Panc1 (cell line): ENCODE data around the gene KDM2A. TPM values are rescaled to one million over a fixed set of nuclear protein-coding genes. Genes with fewer than 3 reads are reported as not detected.
A peak's percentile ranks its signal among the peaks of the same experiment; 100 is the strongest.

Experiments used
- ATAC-seq: fragments of 200-7000 bp; cut with Tn5 transposase; 2 replicates; pipeline ENCODE4 v1.9.1; 2020; ENCODE audit warnings: mild to moderate bottlenecking, moderate library complexity
- BruUV-seq: library from RNA; stranded (reverse); fragments of 400-500 nt; replicated peaks from 2 replicates; lab custom pipeline; 2021; lab: Mats Ljungman, UMichigan
- CTCF ChIA-PET: fragments of 300-600 bp; sonication (Branson Sonifier 250); formaldehyde crosslinking; loops from one replicate; lab custom pipeline; 2022; ENCODE audit warnings: antibody characterized with exemption; lab: Charles Lee
- POLR2A ChIA-PET: fragments of 300-600 bp; sonication (Branson Sonifier 250); formaldehyde crosslinking; loops from one replicate; lab custom pipeline; 2022; ENCODE audit warnings: antibody characterized with exemption; lab: Charles Lee
- DNase-seq: peaks from one replicate; pipeline ENCODE4 v3.0.0-alpha.2; 2010; ENCODE audit warnings: low read depth, low spot score
- H3K27ac ChIP-seq: 2 replicates; pipeline ENCODE4 v1.5.1; 2011; ENCODE audit warnings: mild to moderate bottlenecking, low read length, inconsistent platforms
- H3K27me3 ChIP-seq: fragments of 200-500 bp; sonication (Bioruptor generic); 2 replicates; pipeline ENCODE4 v1.6.0; 2014; ENCODE audit warnings: low read length, inconsistent platforms; ENCODE audit not compliant: control insufficient read depth, insufficient read depth
- H3K36me3 ChIP-seq: fragments of 200-500 bp; sonication (Bioruptor generic); 2 replicates; pipeline ENCODE4 v1.5.1; 2014; ENCODE audit warnings: inconsistent platforms, mild to moderate bottlenecking, low read length, moderate library complexity; ENCODE audit not compliant: control insufficient read depth, insufficient read depth
- H3K4me1 ChIP-seq: 2 replicates; pipeline ENCODE4 v1.5.1; 2011; ENCODE audit warnings: inconsistent platforms, mild to moderate bottlenecking, low read length, moderate library complexity; ENCODE audit not compliant: control insufficient read depth, insufficient read depth
- H3K4me3 ChIP-seq, 2 experiments: 2 replicates each; pipeline ENCODE4 v1.5.1; 2011 to 2012; ENCODE audit warnings: low read depth in 2 of 2, low read length in 2 of 2, mild to moderate bottlenecking in 2 of 2, inconsistent platforms in 1 of 2, moderate library complexity in 1 of 2
- H3K9me3 ChIP-seq: fragments of 200-500 bp; sonication (Bioruptor generic); 2 replicates; pipeline ENCODE4 v1.5.1; 2014; ENCODE audit warnings: low read depth, mild to moderate bottlenecking, inconsistent platforms, low read length, moderate library complexity; ENCODE audit not compliant: control insufficient read depth, insufficient read depth
- POLR2AphosphoS5 ChIP-seq: IDR thresholded peaks from 2 replicates; pipeline ENCODE4 v1.6.1; 2012; ENCODE audit warnings: mild to moderate bottlenecking, low read depth, low read length, moderate library complexity
- REST ChIP-seq, 2 experiments: IDR thresholded peaks; 2 replicates each; pipeline ENCODE4 v1.6.1; 2011 to 2012; ENCODE audit warnings: low read depth in 2 of 2, control low read depth in 1 of 2, low read length in 1 of 2, mild to moderate bottlenecking in 1 of 2, moderate library complexity in 1 of 2; ENCODE audit not compliant: insufficient read depth in 1 of 2
- SIN3A ChIP-seq: IDR thresholded peaks from 2 replicates; pipeline ENCODE4 v1.6.1; 2012; ENCODE audit warnings: low read depth, mild to moderate bottlenecking, low read length, moderate library complexity, borderline replicate concordance; ENCODE audit not compliant: insufficient read depth
- TCF7L2 ChIP-seq: IDR thresholded peaks from 2 replicates; pipeline ENCODE4 v1.6.1; 2011; ENCODE audit warnings: mild to moderate bottlenecking, low read depth, low read length, inconsistent platforms
- in situ Hi-C: cut with HindIII; loops from 2 replicates; pipeline ENCODE4 v1.10.0; 2016; ENCODE audit warnings: low sequenced_read_pairs, low pct_unique_long_range_greater_than_20kb
- intact Hi-C: fragments of 100-400 bp; cut with micrococcal nuclease; formaldehyde crosslinking; loops from one replicate; pipeline ENCODE4 v1.10.0; 2022; ENCODE audit not compliant: unreplicated experiment
- total RNA-seq: library from RNA; stranded (reverse); gene quantifications from one replicate; pipeline ENCODE4 v1.2.1, GENCODE V29; 2021; ENCODE audit not compliant: unreplicated experiment
- TF ChIP-seq, protein P1 (sequence below): fragments of 450-650 bp; IDR thresholded peaks from 2 replicates; pipeline ENCODE4 v1.5.1; 2017; ENCODE audit warnings: mild to moderate bottlenecking

Gene KDM2A
- total RNA-seq, 1 experiment from 2014 or later = 112 TPM

- Histone ChIP-seq H3K4me1 (peaks cover 23% of the 10 kb centered on the region), H3K27ac (no peak overlapping the region), H3K36me3 (peaks cover 7% of the 10 kb centered on the region; the same call in 1 of the 2 replicates), H3K4me3 (no peak overlapping the region), H3K9me3 (no peaks in the 10 kb centered on the region), H3K27me3 (no peaks in the 10 kb centered on the region)
- DNase-seq (no peak), ATAC-seq (no peak)
- CTCF ChIA-PET = interaction anchor here (0.7 kb wide), 1 partner anchor 9 kb away, joined by 3 read pairs; no protein-coding TSS in a partner anchor
- POLR2A ChIA-PET = no interaction called here
- TF ChIP-seq POLR2AphosphoS5 = no peak
- no peak for TF ChIP-seq REST (IDR thresholded peaks at IDR 0.05; ENCODE audit: insufficient read depth in 1 of 2, low read depth in 2 of 2, low read length in 1 of 2)
- intact Hi-C loops = no loop called here
- in situ Hi-C loops = no loop called here
- no TSS peak for BruUV-seq
These were observed 156.7 kb downstream of the KDM2A start for GRCh38 chr11:67275606-67276409.

- peak overlapping the region; percentile 57; the same call in 1 of the 2 replicates for H3K27ac ChIP-seq
- ChIA-PET POLR2A (no interaction called here), CTCF (no interaction called here)
- intact Hi-C loops (no loop called here), in situ Hi-C loops (no loop called here)
- H3K4me1 ChIP-seq = peaks cover 14% of the 10 kb centered on the region
- TF ChIP-seq, protein P1, sequence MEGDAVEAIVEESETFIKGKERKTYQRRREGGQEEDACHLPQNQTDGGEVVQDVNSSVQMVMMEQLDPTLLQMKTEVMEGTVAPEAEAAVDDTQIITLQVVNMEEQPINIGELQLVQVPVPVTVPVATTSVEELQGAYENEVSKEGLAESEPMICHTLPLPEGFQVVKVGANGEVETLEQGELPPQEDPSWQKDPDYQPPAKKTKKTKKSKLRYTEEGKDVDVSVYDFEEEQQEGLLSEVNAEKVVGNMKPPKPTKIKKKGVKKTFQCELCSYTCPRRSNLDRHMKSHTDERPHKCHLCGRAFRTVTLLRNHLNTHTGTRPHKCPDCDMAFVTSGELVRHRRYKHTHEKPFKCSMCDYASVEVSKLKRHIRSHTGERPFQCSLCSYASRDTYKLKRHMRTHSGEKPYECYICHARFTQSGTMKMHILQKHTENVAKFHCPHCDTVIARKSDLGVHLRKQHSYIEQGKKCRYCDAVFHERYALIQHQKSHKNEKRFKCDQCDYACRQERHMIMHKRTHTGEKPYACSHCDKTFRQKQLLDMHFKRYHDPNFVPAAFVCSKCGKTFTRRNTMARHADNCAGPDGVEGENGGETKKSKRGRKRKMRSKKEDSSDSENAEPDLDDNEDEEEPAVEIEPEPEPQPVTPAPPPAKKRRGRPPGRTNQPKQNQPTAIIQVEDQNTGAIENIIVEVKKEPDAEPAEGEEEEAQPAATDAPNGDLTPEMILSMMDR = no peak; the same call in 1 of the 2 replicates
- TF ChIP-seq SIN3A (no peak), REST (IDR thresholded peaks at IDR 0.05; ENCODE audit: insufficient read depth in 1 of 2, low read depth in 2 of 2, low read length in 1 of 2) (no peak), TCF7L2 (no peak), POLR2AphosphoS5 (no peak)
- no peak overlapping the region for H3K4me3 ChIP-seq
- DNase-seq (no peak), ATAC-seq (no peak)
- H3K9me3 ChIP-seq = no peaks in the 10 kb centered on the region
- H3K36me3 ChIP-seq = peaks cover 7% of the 10 kb centered on the region; the same call in 1 of the 2 replicates
- BruUV-seq = no TSS peak
- H3K27me3 ChIP-seq = no peaks in the 10 kb centered on the region
These were observed 157.7 kb downstream of the KDM2A start for GRCh38 chr11:67276781-67277230.
